ENCODE measurements around the gene AGPAT4.

- no peak for TF ChIP-seq CTCF (IDR thresholded peaks at IDR 0.05)
- TF ChIP-seq POLR2A (IDR thresholded peaks at IDR 0.05), result no peak
Measured at GRCh38 chr6:161117942-161118341, 155.9 kb downstream of the AGPAT4 start.

Data from testis (tissue), 2 donors.